GM18867 (cell line): ENCODE measurements around the gene MCF2L2.
A peak's percentile ranks its signal among the peaks of the same experiment; 100 is the strongest.

ENCODE experiments used
- ATAC-seq: cut with Tn5 transposase; IDR thresholded peaks from one replicate; pipeline ENCODE4 v1.9.1; 2021; ENCODE audit warnings: mild to moderate bottlenecking, moderate library complexity; ENCODE audit not compliant: unreplicated experiment

Gene MCF2L2

GRCh38 chr3:183401678-183402077, 26.7 kb downstream of the MCF2L2 start:
- ATAC-seq, result no peak

- no peak for ATAC-seq
These were observed 28.1 kb downstream of the MCF2L2 start for GRCh38 chr3:183400352-183400751.

- no peak for ATAC-seq
These were observed 31.6 kb downstream of the MCF2L2 start for GRCh38 chr3:183396662-183397391.

GRCh38 chr3:183394150-183394549, 34.3 kb downstream of the MCF2L2 start:
- ATAC-seq, result no peak

GRCh38 chr3:183393625-183394024, 34.8 kb downstream of the MCF2L2 start:
- ATAC-seq, result no peak

- ATAC-seq, result no peak
These were observed 36.0 kb downstream of the MCF2L2 start for GRCh38 chr3:183392186-183393034.

GRCh38 chr3:183391460-183391859, 37.0 kb downstream of the MCF2L2 start:
- ATAC-seq, result no peak

- no peak for ATAC-seq
These were observed 37.6 kb downstream of the MCF2L2 start for GRCh38 chr3:183390844-183391243.

- ATAC-seq, result no peak
These were observed 40.1 kb downstream of the MCF2L2 start for GRCh38 chr3:183388213-183388895.

GRCh38 chr3:183387797-183388196, 40.6 kb downstream of the MCF2L2 start:
- ATAC-seq, result no peak

GRCh38 chr3:183386651-183387050, 41.8 kb downstream of the MCF2L2 start:
- ATAC-seq, result no peak

GRCh38 chr3:183385698-183386613, 42.5 kb downstream of the MCF2L2 start:
- peak; percentile 64 for ATAC-seq

- ATAC-seq, result no peak
These were observed 46.7 kb downstream of the MCF2L2 start for GRCh38 chr3:183381673-183382072.

- no peak for ATAC-seq
These were observed 47.2 kb downstream of the MCF2L2 start for GRCh38 chr3:183381179-183381578.

GRCh38 chr3:183378951-183379350, 49.5 kb downstream of the MCF2L2 start:
- ATAC-seq, result no peak

GRCh38 chr3:183378545-183378944, 49.9 kb downstream of the MCF2L2 start:
- no peak for ATAC-seq

- ATAC-seq, result no peak
These were observed 50.4 kb downstream of the MCF2L2 start for GRCh38 chr3:183378008-183378407.

- peak; percentile 67 for ATAC-seq
These were observed 51.0 kb downstream of the MCF2L2 start for GRCh38 chr3:183377307-183377959.

- no peak for ATAC-seq
These were observed 52.6 kb downstream of the MCF2L2 start for GRCh38 chr3:183375787-183376186.

GRCh38 chr3:183375337-183375736, 53.1 kb downstream of the MCF2L2 start:
- ATAC-seq, result no peak
